ENCODE data around the gene ACOT13.
"Not testable (repeated sequence)": the region's sequence is repeated elsewhere in the genome, so short reads cannot be mapped to it uniquely, and the experiment has no call there.

The ACOT13 gene

GRCh38 chr6:24661759-24662158 is 5.1 kb upstream of the ACOT13 start:
- not testable (repeated sequence) for DNase-seq (ENCODE audit: low read depth, low spot score)

GRCh38 chr6:24662236-24662635 is 4.6 kb upstream of the ACOT13 start:
- DNase-seq (ENCODE audit: low read depth, low spot score), result no peak

- no peak for DNase-seq (ENCODE audit: low read depth, low spot score)
Observed at GRCh38 chr6:24663189-24663588, 3.7 kb upstream of the ACOT13 start.

GRCh38 chr6:24664046-24664987 is 2.6 kb upstream of the ACOT13 start:
- no peak for DNase-seq (ENCODE audit: low read depth, low spot score)

- DNase-seq (ENCODE audit: low read depth, low spot score), result no peak
Observed at GRCh38 chr6:24666097-24666640, 708 bp upstream of the ACOT13 start.

GRCh38 chr6:24667378-24667803 is 514 bp downstream of the ACOT13 start:
- no peak for DNase-seq (ENCODE audit: low read depth, low spot score)

GRCh38 chr6:24668066-24668996 is 1.5 kb downstream of the ACOT13 start:
- not testable (repeated sequence) for DNase-seq (ENCODE audit: low read depth, low spot score)

GRCh38 chr6:24668997-24669361 is 2.1 kb downstream of the ACOT13 start:
- no peak for DNase-seq (ENCODE audit: low read depth, low spot score)

- DNase-seq (ENCODE audit: low read depth, low spot score), result not testable (repeated sequence)
Observed at GRCh38 chr6:24670492-24670891, 3.6 kb downstream of the ACOT13 start.

GRCh38 chr6:24671077-24671476 is 4.2 kb downstream of the ACOT13 start:
- DNase-seq (ENCODE audit: low read depth, low spot score), result not testable (repeated sequence)

GRCh38 chr6:24672620-24673182 is 5.8 kb downstream of the ACOT13 start:
- DNase-seq (ENCODE audit: low read depth, low spot score), result no peak

GRCh38 chr6:24673625-24674024 is 6.7 kb downstream of the ACOT13 start:
- DNase-seq (ENCODE audit: low read depth, low spot score), result no peak

- DNase-seq (ENCODE audit: low read depth, low spot score), result not testable (repeated sequence)
Observed at GRCh38 chr6:24678792-24679352, 12.0 kb downstream of the ACOT13 start.

GRCh38 chr6:24680582-24680981 is 13.7 kb downstream of the ACOT13 start:
- no peak for DNase-seq (ENCODE audit: low read depth, low spot score)

- DNase-seq (ENCODE audit: low read depth, low spot score), result no peak
Observed at GRCh38 chr6:24683297-24684296, 16.7 kb downstream of the ACOT13 start.

- no peak for DNase-seq (ENCODE audit: low read depth, low spot score)
Observed at GRCh38 chr6:24686408-24686807, 19.5 kb downstream of the ACOT13 start.

- no peak for DNase-seq (ENCODE audit: low read depth, low spot score)
Observed at GRCh38 chr6:24686946-24687345, 20.1 kb downstream of the ACOT13 start.

- DNase-seq (ENCODE audit: low read depth, low spot score), result no peak
Observed at GRCh38 chr6:24689964-24690363, 23.1 kb downstream of the ACOT13 start.

GRCh38 chr6:24690593-24690992 is 23.7 kb downstream of the ACOT13 start:
- no peak for DNase-seq (ENCODE audit: low read depth, low spot score)

- DNase-seq (ENCODE audit: low read depth, low spot score), result no peak
Observed at GRCh38 chr6:24691550-24691949, 24.7 kb downstream of the ACOT13 start.
